HL-60 (cell line): ENCODE results near the gene KCNJ3.

Source experiments
- GABPA ChIP-seq: IDR thresholded peaks from 2 replicates; pipeline ENCODE4 v1.6.1; 2012; ENCODE audit warnings: low read depth
- TF ChIP-seq, protein P1 (sequence below): IDR thresholded peaks from one replicate; pipeline ENCODE4 v1.5.1; 2011; ENCODE audit warnings: low read length, control low read depth, inconsistent platforms; ENCODE audit not compliant: insufficient read depth

DNA sequence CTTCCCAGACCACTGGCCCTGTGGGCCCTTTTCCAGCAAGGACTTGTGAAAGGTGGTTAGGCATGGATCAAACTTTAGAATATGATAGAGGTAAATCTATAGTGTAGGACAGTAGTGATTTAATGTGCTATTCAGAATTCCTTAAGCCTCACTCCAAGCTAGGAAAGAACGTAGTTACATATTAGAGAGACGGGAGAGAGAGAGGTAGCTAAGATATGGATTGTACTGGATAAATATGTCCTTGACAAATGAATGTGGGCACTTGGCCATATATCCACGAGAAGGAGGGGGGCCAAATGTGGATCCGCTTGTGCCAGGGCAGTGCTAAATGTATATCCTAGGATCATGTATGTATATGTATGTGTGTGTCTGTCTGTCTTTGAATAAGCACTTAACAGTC, 6.5 kb downstream of the KCNJ3 start:
- TF ChIP-seq, protein P1, sequence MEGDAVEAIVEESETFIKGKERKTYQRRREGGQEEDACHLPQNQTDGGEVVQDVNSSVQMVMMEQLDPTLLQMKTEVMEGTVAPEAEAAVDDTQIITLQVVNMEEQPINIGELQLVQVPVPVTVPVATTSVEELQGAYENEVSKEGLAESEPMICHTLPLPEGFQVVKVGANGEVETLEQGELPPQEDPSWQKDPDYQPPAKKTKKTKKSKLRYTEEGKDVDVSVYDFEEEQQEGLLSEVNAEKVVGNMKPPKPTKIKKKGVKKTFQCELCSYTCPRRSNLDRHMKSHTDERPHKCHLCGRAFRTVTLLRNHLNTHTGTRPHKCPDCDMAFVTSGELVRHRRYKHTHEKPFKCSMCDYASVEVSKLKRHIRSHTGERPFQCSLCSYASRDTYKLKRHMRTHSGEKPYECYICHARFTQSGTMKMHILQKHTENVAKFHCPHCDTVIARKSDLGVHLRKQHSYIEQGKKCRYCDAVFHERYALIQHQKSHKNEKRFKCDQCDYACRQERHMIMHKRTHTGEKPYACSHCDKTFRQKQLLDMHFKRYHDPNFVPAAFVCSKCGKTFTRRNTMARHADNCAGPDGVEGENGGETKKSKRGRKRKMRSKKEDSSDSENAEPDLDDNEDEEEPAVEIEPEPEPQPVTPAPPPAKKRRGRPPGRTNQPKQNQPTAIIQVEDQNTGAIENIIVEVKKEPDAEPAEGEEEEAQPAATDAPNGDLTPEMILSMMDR: no peak
- TF ChIP-seq GABPA: no peak
